HEK293 (cell line): ENCODE data around the gene CDYL.

Experiments used
- CTCF ChIA-PET: fragments of 350-600 bp; formaldehyde crosslinking; extraction: SDS; loops from one replicate; lab custom pipeline; 2021; ENCODE audit warnings: antibody characterized with exemption; lab: Yijun Ruan, JAX
- POLR2A ChIA-PET: fragments of 300-600 bp; formaldehyde crosslinking; extraction: SDS; loops from one replicate; lab custom pipeline; 2020; ENCODE audit warnings: antibody characterized with exemption, inconsistent platforms; lab: Yijun Ruan, JAX
- H3K27ac ChIP-seq: fragments of 200-500 bp; sonication (Bioruptor generic); 2 replicates; pipeline ENCODE4 v1.5.1; 2014; ENCODE audit warnings: low read depth, low read length, control low read depth, inconsistent platforms; ENCODE audit errors: extremely low read depth
- H3K36me3 ChIP-seq, 2 experiments: fragments of 200-500 bp in 1 of 2; sonication (Bioruptor generic) in 1 of 2; 1 replicate in 1 of 2; 2 replicates in 1 of 2; pipeline ENCODE4 v1.5.1; 2014 to 2017; ENCODE audit warnings: inconsistent platforms in 2 of 2, low read length in 2 of 2; ENCODE audit not compliant: control insufficient read depth in 2 of 2, insufficient read depth in 1 of 2
- H3K4me1 ChIP-seq: fragments of 200-500 bp; sonication (Bioruptor generic); 2 replicates; pipeline ENCODE4 v1.5.1; 2014; ENCODE audit warnings: mild to moderate bottlenecking, low read length, inconsistent platforms; ENCODE audit not compliant: control insufficient read depth, insufficient read depth
- H3K4me3 ChIP-seq: 2 replicates; pipeline ENCODE4 v1.5.1; 2011; ENCODE audit warnings: low read depth, mild to moderate bottlenecking, control low read depth, low read length, moderate library complexity
- H3K9me3 ChIP-seq: fragments of 200-500 bp; sonication (Bioruptor generic); 2 replicates; pipeline ENCODE4 v1.5.1; 2014; ENCODE audit warnings: low read depth, low read length, inconsistent platforms; ENCODE audit not compliant: control insufficient read depth, insufficient read depth
- KLF16 ChIP-seq: fragments of 450-650 bp; formaldehyde crosslinking; IDR thresholded peaks from 2 replicates; pipeline ENCODE4 v1.5.1; 2017; ENCODE audit warnings: missing biosample characterization, missing genetic modification characterization
- MYNN ChIP-seq: fragments of 450-650 bp; formaldehyde crosslinking; IDR thresholded peaks from 2 replicates; pipeline ENCODE4 v1.5.1; 2016; ENCODE audit warnings: missing biosample characterization, missing genetic modification characterization, borderline replicate concordance
- OVOL3 ChIP-seq: fragments of 450-650 bp; formaldehyde crosslinking; IDR thresholded peaks from 2 replicates; pipeline ENCODE4 v1.5.1; 2016; ENCODE audit warnings: missing biosample characterization, missing genetic modification characterization
- PRDM1 ChIP-seq: fragments of 450-650 bp; formaldehyde crosslinking; IDR thresholded peaks from 2 replicates; pipeline ENCODE4; 2016; ENCODE audit warnings: missing biosample characterization, missing genetic modification characterization
- SALL2 ChIP-seq: fragments of 450-650 bp; formaldehyde crosslinking; IDR thresholded peaks from 2 replicates; pipeline ENCODE4 v1.5.0; 2017; ENCODE audit warnings: missing biosample characterization, mild to moderate bottlenecking, missing genetic modification characterization, borderline replicate concordance
- ZNF16 ChIP-seq: fragments of 450-650 bp; formaldehyde crosslinking; IDR thresholded peaks from 2 replicates; pipeline ENCODE4 v1.5.1; 2016; ENCODE audit warnings: low read depth, missing biosample characterization, missing genetic modification characterization
- ZNF19 ChIP-seq: fragments of 450-650 bp; formaldehyde crosslinking; IDR thresholded peaks from 2 replicates; pipeline ENCODE4; 2016; ENCODE audit warnings: missing biosample characterization, missing genetic modification characterization, low read depth
- ZNF2 ChIP-seq: fragments of 450-650 bp; formaldehyde crosslinking; IDR thresholded peaks from 2 replicates; pipeline ENCODE4 v1.5.1; 2016; ENCODE audit warnings: missing biosample characterization, missing genetic modification characterization
- ZNF292 ChIP-seq: fragments of 450-650 bp; formaldehyde crosslinking; IDR thresholded peaks from 2 replicates; pipeline ENCODE4 v1.5.1; 2016; ENCODE audit warnings: low read depth, missing biosample characterization, missing genetic modification characterization, borderline replicate concordance
- ZSCAN30 ChIP-seq: fragments of 450-650 bp; IDR thresholded peaks from 2 replicates; pipeline ENCODE4 v1.5.1; 2018; ENCODE audit warnings: missing biosample characterization, mild to moderate bottlenecking, missing genetic modification characterization, moderate library complexity
- TF ChIP-seq, protein P1 (sequence below): fragments of 450-650 bp; formaldehyde crosslinking; conservative IDR thresholded peaks from 2 replicates; pipeline ENCODE4 v1.5.1; 2016; ENCODE audit warnings: low read depth, missing biosample characterization, missing genetic modification characterization
- TF ChIP-seq, protein P2 (sequence below): fragments of 450-650 bp; formaldehyde crosslinking; IDR thresholded peaks from 2 replicates; pipeline ENCODE4 v1.5.1; 2016; ENCODE audit warnings: missing biosample characterization, missing genetic modification characterization
- TF ChIP-seq, protein P3 (sequence below): fragments of 450-650 bp; formaldehyde crosslinking; IDR thresholded peaks from 2 replicates; pipeline ENCODE4 v1.5.1; 2016; ENCODE audit warnings: missing biosample characterization, missing genetic modification characterization, low read depth
- TF ChIP-seq, protein P4 (sequence below): fragments of 450-650 bp; formaldehyde crosslinking; IDR thresholded peaks from 2 replicates; pipeline ENCODE4 v1.5.1; 2017; ENCODE audit warnings: missing biosample characterization, missing genetic modification characterization

CDYL gene

DNA sequence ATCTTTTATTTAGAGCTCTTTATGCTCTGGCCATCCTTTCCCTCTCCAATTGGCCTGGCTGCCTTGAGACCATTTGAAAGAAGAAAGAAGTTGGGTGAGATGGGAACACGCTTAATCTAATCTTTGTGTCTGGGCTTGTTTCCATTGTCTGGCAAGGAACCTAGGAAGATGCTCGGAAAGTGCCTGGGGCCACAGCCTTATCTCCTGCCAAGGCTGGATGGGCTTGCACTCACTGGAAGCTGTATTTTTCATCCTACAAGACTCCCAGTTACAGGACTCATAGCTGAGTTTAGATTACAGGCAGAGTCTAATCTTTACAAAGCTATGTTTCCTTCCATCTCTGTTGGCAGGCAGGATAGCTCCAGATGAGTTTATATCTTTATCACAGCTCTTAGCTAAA is 33.1 kb upstream of the CDYL start:
- Histone ChIP-seq H3K4me1 (no peaks in the 10 kb centered on the region), H3K36me3 (no peaks in the 10 kb centered on the region), H3K4me3 (no peak overlapping the region), H3K9me3 (no peaks in the 10 kb centered on the region), H3K27ac (no peak overlapping the region)
- TF ChIP-seq ZNF16 (tag by site-specific recombination) (no peak), ZSCAN30 (tag by site-specific recombination) (no peak), MYNN (tag by site-specific recombination) (no peak), PRDM1 (tag by site-specific recombination) (no peak), ZNF2 (tag by site-specific recombination) (no peak), ZNF19 (tag by site-specific recombination) (no peak), ZNF292 (tag by site-specific recombination) (no peak)
- CTCF ChIA-PET = interaction anchor here (0.8 to 2.4 kb wide), 2 partner anchors 10 to 23 kb away, joined by 3 to 6 read pairs; no protein-coding TSS in a partner anchor
- POLR2A ChIA-PET = no interaction called here

DNA sequence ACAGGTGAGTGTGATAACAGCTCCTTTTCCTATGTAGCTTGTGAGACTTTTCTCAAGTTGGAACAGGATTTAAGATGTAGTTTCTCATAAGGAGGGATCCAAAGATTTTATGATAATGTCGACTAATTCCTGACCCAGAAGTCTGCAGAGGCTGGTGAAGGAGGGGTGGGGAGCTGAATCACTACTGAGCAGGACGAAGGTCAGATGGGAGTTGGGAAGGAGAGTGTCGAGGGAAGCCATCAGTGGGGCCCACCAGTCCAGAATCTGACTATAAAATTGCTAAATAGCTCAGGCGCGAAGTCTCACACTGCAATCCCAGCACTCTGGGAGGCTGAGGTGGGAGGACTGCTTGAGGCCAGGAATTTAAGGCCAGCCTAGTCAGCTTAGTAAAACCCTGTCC is 32.3 kb upstream of the CDYL start:
- POLR2A ChIA-PET = no interaction called here

More for the DNA sequence above, 32.3 kb upstream of the CDYL start:
- no peak overlapping the region for H3K4me3 ChIP-seq
- no peaks in the 10 kb centered on the region for H3K9me3 ChIP-seq
- H3K4me1 ChIP-seq = no peaks in the 10 kb centered on the region
- no peaks in the 10 kb centered on the region for H3K36me3 ChIP-seq
- CTCF ChIA-PET = interaction anchor here (1.0 to 2.4 kb wide), 3 partner anchors 9 to 84 kb away, joined by 3 to 6 read pairs (median 4); no protein-coding TSS in a partner anchor
- TF ChIP-seq SALL2 (tag by site-specific recombination) = no peak
- no peak for TF ChIP-seq MYNN (tag by site-specific recombination)
- TF ChIP-seq, protein P1, sequence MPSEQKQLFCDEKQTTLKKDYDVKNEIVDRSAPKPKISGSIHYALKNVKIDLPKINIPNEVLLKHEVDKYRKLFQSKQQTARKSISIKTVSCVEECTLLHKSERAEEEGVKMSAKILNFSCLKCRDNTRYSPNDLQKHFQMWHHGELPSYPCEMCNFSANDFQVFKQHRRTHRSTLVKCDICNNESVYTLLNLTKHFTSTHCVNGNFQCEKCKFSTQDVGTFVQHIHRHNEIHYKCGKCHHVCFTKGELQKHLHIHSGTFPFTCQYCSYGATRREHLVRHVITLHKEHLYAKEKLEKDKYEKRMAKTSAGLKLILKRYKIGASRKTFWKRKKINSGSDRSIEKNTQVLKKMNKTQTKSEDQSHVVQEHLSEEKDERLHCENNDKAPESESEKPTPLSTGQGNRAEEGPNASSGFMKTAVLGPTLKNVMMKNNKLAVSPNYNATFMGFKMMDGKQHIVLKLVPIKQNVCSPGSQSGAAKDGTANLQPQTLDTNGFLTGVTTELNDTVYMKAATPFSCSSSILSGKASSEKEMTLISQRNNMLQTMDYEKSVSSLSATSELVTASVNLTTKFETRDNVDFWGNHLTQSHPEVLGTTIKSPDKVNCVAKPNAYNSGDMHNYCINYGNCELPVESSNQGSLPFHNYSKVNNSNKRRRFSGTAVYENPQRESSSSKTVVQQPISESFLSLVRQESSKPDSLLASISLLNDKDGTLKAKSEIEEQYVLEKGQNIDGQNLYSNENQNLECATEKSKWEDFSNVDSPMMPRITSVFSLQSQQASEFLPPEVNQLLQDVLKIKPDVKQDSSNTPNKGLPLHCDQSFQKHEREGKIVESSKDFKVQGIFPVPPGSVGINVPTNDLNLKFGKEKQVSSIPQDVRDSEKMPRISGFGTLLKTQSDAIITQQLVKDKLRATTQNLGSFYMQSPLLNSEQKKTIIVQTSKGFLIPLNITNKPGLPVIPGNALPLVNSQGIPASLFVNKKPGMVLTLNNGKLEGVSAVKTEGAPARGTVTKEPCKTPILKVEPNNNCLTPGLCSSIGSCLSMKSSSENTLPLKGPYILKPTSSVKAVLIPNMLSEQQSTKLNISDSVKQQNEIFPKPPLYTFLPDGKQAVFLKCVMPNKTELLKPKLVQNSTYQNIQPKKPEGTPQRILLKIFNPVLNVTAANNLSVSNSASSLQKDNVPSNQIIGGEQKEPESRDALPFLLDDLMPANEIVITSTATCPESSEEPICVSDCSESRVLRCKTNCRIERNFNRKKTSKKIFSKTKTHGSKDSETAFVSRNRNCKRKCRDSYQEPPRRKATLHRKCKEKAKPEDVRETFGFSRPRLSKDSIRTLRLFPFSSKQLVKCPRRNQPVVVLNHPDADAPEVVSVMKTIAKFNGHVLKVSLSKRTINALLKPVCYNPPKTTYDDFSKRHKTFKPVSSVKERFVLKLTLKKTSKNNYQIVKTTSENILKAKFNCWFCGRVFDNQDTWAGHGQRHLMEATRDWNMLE = no peak
- TF ChIP-seq OVOL3 (tag by site-specific recombination) = no peak
- TF ChIP-seq, protein P2, sequence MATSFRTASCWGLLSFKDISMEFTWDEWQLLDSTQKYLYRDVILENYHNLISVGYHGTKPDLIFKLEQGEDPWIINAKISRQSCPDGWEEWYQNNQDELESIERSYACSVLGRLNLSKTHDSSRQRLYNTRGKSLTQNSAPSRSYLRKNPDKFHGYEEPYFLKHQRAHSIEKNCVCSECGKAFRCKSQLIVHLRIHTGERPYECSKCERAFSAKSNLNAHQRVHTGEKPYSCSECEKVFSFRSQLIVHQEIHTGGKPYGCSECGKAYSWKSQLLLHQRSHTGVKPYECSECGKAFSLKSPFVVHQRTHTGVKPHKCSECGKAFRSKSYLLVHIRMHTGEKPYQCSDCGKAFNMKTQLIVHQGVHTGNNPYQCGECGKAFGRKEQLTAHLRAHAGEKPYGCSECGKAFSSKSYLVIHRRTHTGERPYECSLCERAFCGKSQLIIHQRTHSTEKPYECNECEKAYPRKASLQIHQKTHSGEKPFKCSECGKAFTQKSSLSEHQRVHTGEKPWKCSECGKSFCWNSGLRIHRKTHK (tag by site-specific recombination) = no peak
- TF ChIP-seq ZSCAN30 (tag by site-specific recombination) = no peak
- TF ChIP-seq, protein P3, sequence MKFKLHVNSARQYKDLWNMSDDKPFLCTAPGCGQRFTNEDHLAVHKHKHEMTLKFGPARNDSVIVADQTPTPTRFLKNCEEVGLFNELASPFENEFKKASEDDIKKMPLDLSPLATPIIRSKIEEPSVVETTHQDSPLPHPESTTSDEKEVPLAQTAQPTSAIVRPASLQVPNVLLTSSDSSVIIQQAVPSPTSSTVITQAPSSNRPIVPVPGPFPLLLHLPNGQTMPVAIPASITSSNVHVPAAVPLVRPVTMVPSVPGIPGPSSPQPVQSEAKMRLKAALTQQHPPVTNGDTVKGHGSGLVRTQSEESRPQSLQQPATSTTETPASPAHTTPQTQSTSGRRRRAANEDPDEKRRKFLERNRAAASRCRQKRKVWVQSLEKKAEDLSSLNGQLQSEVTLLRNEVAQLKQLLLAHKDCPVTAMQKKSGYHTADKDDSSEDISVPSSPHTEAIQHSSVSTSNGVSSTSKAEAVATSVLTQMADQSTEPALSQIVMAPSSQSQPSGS (tag by site-specific recombination) = no peak
- TF ChIP-seq, protein P4, sequence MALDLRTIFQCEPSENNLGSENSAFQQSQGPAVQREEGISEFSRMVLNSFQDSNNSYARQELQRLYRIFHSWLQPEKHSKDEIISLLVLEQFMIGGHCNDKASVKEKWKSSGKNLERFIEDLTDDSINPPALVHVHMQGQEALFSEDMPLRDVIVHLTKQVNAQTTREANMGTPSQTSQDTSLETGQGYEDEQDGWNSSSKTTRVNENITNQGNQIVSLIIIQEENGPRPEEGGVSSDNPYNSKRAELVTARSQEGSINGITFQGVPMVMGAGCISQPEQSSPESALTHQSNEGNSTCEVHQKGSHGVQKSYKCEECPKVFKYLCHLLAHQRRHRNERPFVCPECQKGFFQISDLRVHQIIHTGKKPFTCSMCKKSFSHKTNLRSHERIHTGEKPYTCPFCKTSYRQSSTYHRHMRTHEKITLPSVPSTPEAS (tag by site-specific recombination) = no peak
- TF ChIP-seq KLF16 = no peak
- H3K27ac ChIP-seq = no peak overlapping the region
